Gastroesophageal sphincter (tissue), 4 donors: ENCODE data around the gene HDAC6. TPM values are rescaled to one million over a fixed set of nuclear protein-coding genes. Genes with fewer than 3 reads are reported as not detected.

Source experiments
- ATAC-seq: fragments of 150-250 bp; one replicate; pipeline ENCODE4 v1.9.1; 2016; ENCODE audit warnings: mild to moderate bottlenecking, moderate library complexity
- H3K27ac ChIP-seq, 4 donors: fragments of 200-600 bp; sonication (generic) in 3 of 4; 1 replicate in 3 of 4; 2 replicates in 1 of 4; pipeline ENCODE4 v1.5.1; 2016 to 2019
- H3K27me3 ChIP-seq: fragments of 200-600 bp; sonication (generic); one replicate; pipeline ENCODE4 v1.5.1; 2019
- H3K36me3 ChIP-seq, 2 donors: fragments of 200-600 bp; sonication (generic); one replicate each; pipeline ENCODE4 v1.5.1; 2019; ENCODE audit warnings: control low read depth in 1 of 2
- H3K4me1 ChIP-seq, 3 donors: fragments of 200-600 bp; sonication (generic); 1 replicate in 2 of 3; 2 replicates in 1 of 3; pipeline ENCODE4 v1.5.1; 2016 to 2019; ENCODE audit warnings: control low read depth in 2 of 3
- H3K4me3 ChIP-seq, 2 donors: fragments of 200-600 bp; sonication (generic); one replicate each; pipeline ENCODE4 v1.5.1; 2019; ENCODE audit warnings: mild to moderate bottlenecking in 1 of 2, moderate library complexity in 1 of 2
- H3K9me3 ChIP-seq, 3 donors: fragments of 200-600 bp; sonication (generic); one replicate each; pipeline ENCODE4 v1.5.1; 2017 to 2019; ENCODE audit warnings: control low read depth in 2 of 3
- EP300 ChIP-seq: sonication (generic); formaldehyde crosslinking; IDR thresholded peaks from one replicate; pipeline ENCODE4 v1.6.1; 2017; ENCODE audit warnings: antibody characterized with exemption, mild to moderate bottlenecking
- POLR2A ChIP-seq, 2 donors: fragments of 450-650 bp; IDR thresholded peaks; one replicate each; pipeline ENCODE4 v1.6.1; 2017; ENCODE audit warnings: antibody characterized with exemption in 2 of 2, mild to moderate bottlenecking in 2 of 2, moderate library complexity in 1 of 2
- POLR2AphosphoS5 ChIP-seq: sonication (generic); formaldehyde crosslinking; IDR thresholded peaks from one replicate; pipeline ENCODE4 v1.6.1; 2017; ENCODE audit warnings: antibody characterized with exemption
- whole genome bisulfite sequencing, 2 donors: methylation state at CpG; one replicate each; pipeline ENCODE4 v1.1.5; 2018; ENCODE audit warnings: low coverage in 1 of 2; 5-methylcytosine and 5-hydroxymethylcytosine counted together
- total RNA-seq, 4 donors: library from RNA; depleted of rRNA; stranded (reverse); fragments of >200 nt; gene quantifications; one replicate each; pipeline ENCODE4 v1.1.0, GENCODE V29; 2016
- TF ChIP-seq, protein P1 (sequence below), 4 experiments: fragments of 200-600 bp in 2 of 4; fragments of 450-650 bp in 2 of 4; sonication (generic) in 1 of 4; IDR thresholded peaks; one replicate each; pipeline ENCODE4 v1.5.1; 2017 to 2019; ENCODE audit warnings: antibody characterized with exemption in 4 of 4, mild to moderate bottlenecking in 2 of 4, moderate library complexity in 2 of 4

Gene HDAC6
- total RNA-seq, 4 donors from 2014 or later: 50.7 to 66.8 (median 56.9) TPM

DNA sequence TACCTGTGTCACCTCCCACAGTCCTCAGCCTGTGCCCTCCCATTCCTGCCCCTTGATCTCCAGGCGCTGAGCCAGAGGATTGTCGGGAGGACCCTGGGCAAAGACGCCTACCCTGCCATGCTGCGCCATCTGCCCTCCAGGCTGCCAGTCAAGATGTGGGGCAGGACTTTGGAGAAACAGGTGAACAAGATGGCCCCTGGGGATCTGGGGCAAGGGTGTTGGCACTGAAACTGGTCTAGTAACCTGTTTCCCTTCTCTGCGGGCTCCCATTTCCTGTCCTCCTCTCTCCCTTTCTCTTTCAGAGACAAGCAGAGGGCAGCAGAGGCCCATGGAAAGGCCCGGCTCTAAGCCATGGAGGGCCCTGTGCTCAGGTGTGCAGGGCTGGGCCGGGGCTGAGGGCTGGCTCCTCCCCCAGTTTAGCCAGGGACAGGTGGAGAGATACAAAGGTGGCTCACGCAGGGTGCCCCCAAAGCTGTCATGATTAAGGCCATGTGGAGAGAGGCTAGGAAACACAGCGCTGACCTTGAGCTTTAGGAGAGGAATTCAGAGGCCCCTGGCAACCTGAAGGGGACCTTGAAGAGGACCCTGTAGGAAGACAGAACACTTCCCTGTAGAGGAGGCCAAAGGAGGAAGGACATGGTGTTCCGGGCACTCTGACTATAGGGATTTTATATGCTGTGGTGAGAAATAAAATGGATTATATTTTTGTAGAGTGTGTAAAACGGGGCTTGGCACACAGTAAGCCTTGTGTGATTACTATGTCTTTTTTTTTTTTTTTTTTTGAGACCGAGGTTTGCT lies 40.0 kb upstream of the HDAC6 start, which contains the start of gene GLOD5:
Gene GLOD5, plus strand, starts transcription at position 74 of the 798 bp plus-strand sequence. Its CDS starts 44 bp downstream, at position 118.
- Histone ChIP-seq H3K9me3 (no peaks in the 10 kb centered on the region), H3K27me3 (peaks cover 6% of the 10 kb centered on the region), H3K4me1 (no peaks in the 10 kb centered on the region), H3K36me3 (no peaks in the 10 kb centered on the region), H3K4me3 (no peak within 1 kb of the TSS), H3K27ac (no peak within 1 kb of the TSS)
- no peak for ATAC-seq
- TF ChIP-seq POLR2AphosphoS5 (no peak), EP300 (no peak), POLR2A (IDR thresholded peaks at IDR 0.05) (no peak)
- TF ChIP-seq, protein P1, sequence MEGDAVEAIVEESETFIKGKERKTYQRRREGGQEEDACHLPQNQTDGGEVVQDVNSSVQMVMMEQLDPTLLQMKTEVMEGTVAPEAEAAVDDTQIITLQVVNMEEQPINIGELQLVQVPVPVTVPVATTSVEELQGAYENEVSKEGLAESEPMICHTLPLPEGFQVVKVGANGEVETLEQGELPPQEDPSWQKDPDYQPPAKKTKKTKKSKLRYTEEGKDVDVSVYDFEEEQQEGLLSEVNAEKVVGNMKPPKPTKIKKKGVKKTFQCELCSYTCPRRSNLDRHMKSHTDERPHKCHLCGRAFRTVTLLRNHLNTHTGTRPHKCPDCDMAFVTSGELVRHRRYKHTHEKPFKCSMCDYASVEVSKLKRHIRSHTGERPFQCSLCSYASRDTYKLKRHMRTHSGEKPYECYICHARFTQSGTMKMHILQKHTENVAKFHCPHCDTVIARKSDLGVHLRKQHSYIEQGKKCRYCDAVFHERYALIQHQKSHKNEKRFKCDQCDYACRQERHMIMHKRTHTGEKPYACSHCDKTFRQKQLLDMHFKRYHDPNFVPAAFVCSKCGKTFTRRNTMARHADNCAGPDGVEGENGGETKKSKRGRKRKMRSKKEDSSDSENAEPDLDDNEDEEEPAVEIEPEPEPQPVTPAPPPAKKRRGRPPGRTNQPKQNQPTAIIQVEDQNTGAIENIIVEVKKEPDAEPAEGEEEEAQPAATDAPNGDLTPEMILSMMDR (IDR thresholded peaks at IDR 0.05): no peak
- WGBS, 2 donors: 54 to 60% methylated on average over 1 to 2 of the region's 12 CpGs

DNA sequence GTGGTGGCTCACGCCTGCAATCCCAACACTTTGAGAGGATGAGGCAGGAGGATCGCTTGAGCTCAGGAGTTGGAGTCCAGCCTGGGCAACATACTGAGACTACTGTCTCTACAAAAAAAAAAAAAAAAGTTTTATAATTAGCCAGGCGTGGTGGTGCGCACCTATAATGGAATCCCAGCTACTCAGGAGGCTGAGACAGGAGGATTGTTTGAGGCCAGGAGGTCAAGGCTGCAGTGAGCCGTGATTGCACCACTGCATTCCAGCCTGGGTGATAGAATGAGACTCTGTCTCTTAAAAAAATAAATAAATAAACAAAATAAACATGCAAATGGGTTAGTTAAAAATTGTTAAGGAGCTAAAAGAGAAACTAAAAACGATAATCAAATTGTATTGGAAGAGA lies 32.6 kb upstream of the HDAC6 start:
- TF ChIP-seq, protein P1 (IDR thresholded peaks at IDR 0.05): no peak
- TF ChIP-seq EP300 (no peak), POLR2AphosphoS5 (no peak), POLR2A (IDR thresholded peaks at IDR 0.05) (no peak)
- Histone ChIP-seq H3K27ac (no peak overlapping the region), H3K4me1 (no peaks in the 10 kb centered on the region), H3K4me3 (no peak overlapping the region), H3K9me3 (no peaks in the 10 kb centered on the region), H3K27me3 (no peaks in the 10 kb centered on the region), H3K36me3 (no peaks in the 10 kb centered on the region)
- no peak for ATAC-seq
- WGBS, 2 donors: 76 to 92% methylated on average over 6 of the region's 6 CpGs

DNA sequence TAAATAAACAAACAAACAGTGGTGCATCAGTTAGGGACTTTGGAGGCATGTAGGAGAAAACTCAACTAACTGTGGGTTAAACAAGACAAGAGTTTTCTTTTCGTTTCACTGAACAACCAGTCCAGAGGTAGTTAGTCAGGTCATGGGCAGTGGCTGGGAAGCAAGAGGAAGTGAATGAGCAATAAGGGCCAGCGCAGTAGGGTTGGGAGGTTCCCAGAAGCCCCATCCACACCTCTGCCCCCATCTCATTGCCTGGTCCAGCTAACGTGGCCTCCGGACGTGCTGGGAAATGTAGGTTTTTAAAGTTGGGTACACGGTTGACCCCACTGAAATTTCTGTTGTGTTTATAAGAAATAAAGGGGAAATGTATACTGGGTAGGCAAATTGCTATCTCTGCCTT lies 31.6 kb upstream of the HDAC6 start:
- ATAC-seq: no peak
- H3K4me3 ChIP-seq: no peak overlapping the region
- 48 to 54% methylated on average over 2 to 4 of the region's 6 CpGs for WGBS, 2 donors
- no peak overlapping the region for H3K27ac ChIP-seq
- H3K36me3 ChIP-seq: no peaks in the 10 kb centered on the region
- TF ChIP-seq, protein P1 (IDR thresholded peaks at IDR 0.05): no peak
- TF ChIP-seq POLR2AphosphoS5 (no peak), POLR2A (IDR thresholded peaks at IDR 0.05) (no peak), EP300 (no peak)
- H3K9me3 ChIP-seq: no peaks in the 10 kb centered on the region
- no peaks in the 10 kb centered on the region for H3K4me1 ChIP-seq
- H3K27me3 ChIP-seq: no peaks in the 10 kb centered on the region

DNA sequence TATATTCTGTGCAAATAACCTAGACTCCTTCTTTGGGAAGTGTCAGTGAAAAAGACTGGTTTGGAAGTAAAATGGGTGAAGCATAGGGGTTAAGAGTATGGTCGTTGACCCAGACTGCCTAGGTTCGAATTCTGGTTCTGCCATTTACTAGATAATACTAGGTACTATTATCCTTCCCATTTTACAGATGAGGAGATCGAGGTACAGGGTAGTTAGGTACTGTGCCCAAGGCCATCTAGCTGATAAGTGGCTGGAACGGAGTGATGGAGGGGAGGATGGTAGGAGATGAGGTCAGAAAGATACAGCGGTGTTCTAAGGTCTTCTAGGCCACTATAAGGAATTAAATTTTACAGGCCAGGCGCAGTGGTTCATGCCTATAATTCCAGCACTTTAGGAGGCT lies 29.3 kb upstream of the HDAC6 start:
- no peak for ATAC-seq
- no peaks in the 10 kb centered on the region for H3K27me3 ChIP-seq
- no peak overlapping the region for H3K4me3 ChIP-seq
- H3K4me1 ChIP-seq: no peaks in the 10 kb centered on the region
- WGBS, 2 donors: 83 to 89% methylated on average over 5 to 6 of the region's 6 CpGs
- H3K9me3 ChIP-seq: no peaks in the 10 kb centered on the region
- no peaks in the 10 kb centered on the region for H3K36me3 ChIP-seq
- TF ChIP-seq, protein P1 (IDR thresholded peaks at IDR 0.05): no peak
- no peak overlapping the region for H3K27ac ChIP-seq

DNA sequence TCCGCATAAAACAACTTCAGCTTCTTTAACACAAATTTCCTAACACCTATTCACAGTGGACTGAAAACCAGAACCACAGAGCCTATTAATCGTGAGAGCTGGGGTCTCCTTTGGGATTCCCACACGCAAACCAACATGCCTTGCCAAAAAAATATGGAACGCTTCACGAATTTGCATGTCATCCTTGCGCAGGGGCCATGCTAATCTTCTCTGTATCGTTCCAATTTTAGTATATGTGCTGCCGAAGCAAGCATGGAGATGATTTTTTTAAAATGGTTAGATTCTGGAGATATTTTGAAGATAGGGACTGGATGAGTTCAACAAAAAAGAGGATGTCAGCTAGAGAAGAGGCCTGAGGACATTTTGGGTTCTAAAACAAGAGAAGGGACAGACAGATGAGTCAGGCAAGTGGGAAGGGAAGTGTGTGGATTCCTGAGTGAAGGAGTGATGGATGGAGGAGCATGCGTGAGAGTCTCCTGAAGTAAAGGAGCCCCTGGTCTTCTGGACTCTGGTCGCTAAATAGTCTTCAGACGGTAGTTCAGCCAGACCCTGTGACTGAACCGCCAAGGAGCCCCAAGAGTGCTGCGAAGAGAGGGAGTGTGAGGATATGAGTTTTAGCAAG lies 24.9 kb upstream of the HDAC6 start:
- Histone ChIP-seq H3K27ac (no peak overlapping the region), H3K27me3 (no peaks in the 10 kb centered on the region), H3K4me3 (no peak overlapping the region), H3K9me3 (no peaks in the 10 kb centered on the region), H3K36me3 (no peaks in the 10 kb centered on the region), H3K4me1 (no peaks in the 10 kb centered on the region)
- ATAC-seq: no peak
- 61 to 80% methylated on average over 2 to 11 of the region's 13 CpGs for WGBS, 2 donors
- TF ChIP-seq, protein P1 (IDR thresholded peaks at IDR 0.05): no peak
- TF ChIP-seq POLR2AphosphoS5 (no peak), EP300 (no peak), POLR2A (IDR thresholded peaks at IDR 0.05) (no peak)
